Measurements from ENCODE around the gene CYBA. TPM values are rescaled to one million over a fixed set of nuclear protein-coding genes. Genes with fewer than 3 reads are reported as not detected.

The CYBA gene
- polyA plus RNA-seq, 1 experiment = 53.6 TPM

GRCh38 chr16:88595921-88596320 is 54.9 kb downstream of the CYBA start:
- ChIA-PET CTCF (no interaction called here), POLR2A (no interaction called here)
- Histone ChIP-seq H3K27ac (ENCODE audit: low read depth, low read length) (no peak overlapping the region), H3K4me3 (ENCODE audit: low read depth, low read length) (no peak overlapping the region), H3K9me3 (ENCODE audit: control insufficient read depth, insufficient read depth, low read length) (no peaks in the 10 kb centered on the region), H3K27me3 (ENCODE audit: control insufficient read depth, insufficient read depth, low read length) (no peaks in the 10 kb centered on the region)
- no peak for DNase-seq (ENCODE audit: low read depth, low spot score)
- TF ChIP-seq CTCF (IDR thresholded peaks at IDR 0.05; ENCODE audit: low read depth, low read length) = no peak

GRCh38 chr16:88595101-88595500 is 55.8 kb downstream of the CYBA start:
- ChIA-PET POLR2A (no interaction called here), CTCF (no interaction called here)
- TF ChIP-seq CTCF (IDR thresholded peaks at IDR 0.05; ENCODE audit: low read depth, low read length) = no peak
- no peaks in the 10 kb centered on the region for H3K27me3 ChIP-seq (ENCODE audit: control insufficient read depth, insufficient read depth, low read length)
- DNase-seq (ENCODE audit: low read depth, low spot score) = no peak
- no peaks in the 10 kb centered on the region for H3K9me3 ChIP-seq (ENCODE audit: control insufficient read depth, insufficient read depth, low read length)
- no peak overlapping the region for H3K27ac ChIP-seq (ENCODE audit: low read depth, low read length)
- H3K4me3 ChIP-seq (ENCODE audit: low read depth, low read length) = no peak overlapping the region

- no peak overlapping the region for H3K27ac ChIP-seq (ENCODE audit: low read depth, low read length)
- no peak overlapping the region for H3K4me3 ChIP-seq (ENCODE audit: low read depth, low read length)
- no peaks in the 10 kb centered on the region for H3K27me3 ChIP-seq (ENCODE audit: control insufficient read depth, insufficient read depth, low read length)
- ChIA-PET POLR2A (no interaction called here), CTCF (no interaction called here)
- DNase-seq (ENCODE audit: low read depth, low spot score) = no peak
- no peaks in the 10 kb centered on the region for H3K9me3 ChIP-seq (ENCODE audit: control insufficient read depth, insufficient read depth, low read length)
- no peak for TF ChIP-seq CTCF (IDR thresholded peaks at IDR 0.05; ENCODE audit: low read depth, low read length)
Observed at GRCh38 chr16:88593910-88594309, 56.9 kb downstream of the CYBA start.

- ChIA-PET POLR2A (no interaction called here), CTCF (no interaction called here)
- H3K27ac ChIP-seq (ENCODE audit: low read depth, low read length) = no peak overlapping the region
- no peaks in the 10 kb centered on the region for H3K27me3 ChIP-seq (ENCODE audit: control insufficient read depth, insufficient read depth, low read length)
- DNase-seq (ENCODE audit: low read depth, low spot score) = no peak
- H3K4me3 ChIP-seq (ENCODE audit: low read depth, low read length) = no peak overlapping the region
- no peaks in the 10 kb centered on the region for H3K9me3 ChIP-seq (ENCODE audit: control insufficient read depth, insufficient read depth, low read length)
- no peak for TF ChIP-seq CTCF (IDR thresholded peaks at IDR 0.05; ENCODE audit: low read depth, low read length)
Observed at GRCh38 chr16:88593489-88593888, 57.4 kb downstream of the CYBA start.

Other genes starting within 250 kb of the CYBA start
- 0.20 TPM in 2 replicates for gene ZFPM1, start 197.8 kb downstream of the CYBA start, polyA plus RNA-seq (2011; rRNA removed)
- 8.5 and 10.1 TPM in 2 replicates for gene ZC3H18, start 80.7 kb downstream of the CYBA start, polyA plus RNA-seq (2011; rRNA removed)
- gene IL17C, start 12.5 kb downstream of the CYBA start, polyA plus RNA-seq (2011; rRNA removed) = not detected in 2 replicates
- 9.1 and 13.5 TPM in 2 replicates for gene MVD, start 12.0 kb upstream of the CYBA start, polyA plus RNA-seq (2011; rRNA removed)
- 0.04 and 0.06 TPM in 2 replicates for gene SNAI3, start 35.5 kb upstream of the CYBA start, polyA plus RNA-seq (2011; rRNA removed)
- gene RNF166, start 55.4 kb upstream of the CYBA start, polyA plus RNA-seq (2011; rRNA removed) = 6.8 and 9.0 TPM in 2 replicates
- 6.5 and 8.7 TPM in 2 replicates for gene CTU2, start 55.5 kb upstream of the CYBA start, polyA plus RNA-seq (2011; rRNA removed)
- gene PIEZO1, start 134.2 kb upstream of the CYBA start, polyA plus RNA-seq (2011; rRNA removed) = 47.0 and 72.7 TPM in 2 replicates
- gene CDT1, start 152.7 kb upstream of the CYBA start, polyA plus RNA-seq (2011; rRNA removed) = 1.2 and 2.4 TPM in 2 replicates
- gene APRT, start 160.9 kb upstream of the CYBA start, polyA plus RNA-seq (2011; rRNA removed) = 66.8 and 107 TPM in 2 replicates
- gene GALNS, start 205.9 kb upstream of the CYBA start, polyA plus RNA-seq (2011; rRNA removed) = 11.6 and 18.5 TPM in 2 replicates
- gene TRAPPC2L, start 206.1 kb upstream of the CYBA start, polyA plus RNA-seq (2011; rRNA removed) = 72.8 and 101 TPM in 2 replicates
- not detected in 2 replicates for gene PABPN1L, start 215.6 kb upstream of the CYBA start, polyA plus RNA-seq (2011; rRNA removed)